CD4-positive, alpha-beta T cell (primary cell): ENCODE results near the gene SPSB2. TPM values are rescaled to one million over a fixed set of nuclear protein-coding genes. Genes with fewer than 3 reads are reported as not detected.
"Not testable (repeated sequence)": the region's sequence is repeated elsewhere in the genome, so short reads cannot be mapped to it uniquely, and the experiment has no call there.

ENCODE experiments used
- ATAC-seq: fragments of 200-7000 bp; cut with Tn5 transposase; one replicate; pipeline ENCODE4 v1.10.0; 2022; ENCODE audit warnings: mild to moderate bottlenecking; ENCODE audit not compliant: poor library complexity
- CTCF ChIA-PET: fragments of 350-600 bp; sonication (Branson Sonifier 250); formaldehyde crosslinking; loops from one replicate; lab custom pipeline; 2021; ENCODE audit warnings: antibody characterized with exemption, inconsistent platforms; lab: Charles Lee
- POLR2A ChIA-PET: fragments of 350-600 bp; sonication (Branson Sonifier 250); formaldehyde crosslinking; loops from one replicate; lab custom pipeline; 2021; ENCODE audit warnings: antibody characterized with exemption, inconsistent platforms; lab: Charles Lee
- DNase-seq, 14 experiments: peaks; one replicate each; pipeline ENCODE4 v3.0.0-alpha.2; 2013 to 2020; ENCODE audit warnings: mixed read lengths in 2 of 14
- H3K27ac ChIP-seq, 2 donors: one replicate each; pipeline versions ENCODE4 v1.5.1 to v1.7.0; 2013; ENCODE audit warnings: low read length in 2 of 2, low read depth in 1 of 2, mild to moderate bottlenecking in 1 of 2
- H3K27me3 ChIP-seq, 2 experiments: 1 replicate in 1 of 2; 2 replicates in 1 of 2; pipeline versions ENCODE4 v1.6.1 to v1.7.0; 2013; ENCODE audit warnings: low read length in 2 of 2, control low read depth in 1 of 2, mild to moderate bottlenecking in 1 of 2, moderate library complexity in 1 of 2; ENCODE audit not compliant: insufficient read depth in 2 of 2, control insufficient read depth in 1 of 2
- H3K36me3 ChIP-seq: one replicate; pipeline ENCODE4 v1.6.1; 2013; ENCODE audit warnings: low read length, control low read depth; ENCODE audit not compliant: insufficient read depth
- H3K4me1 ChIP-seq: one replicate; pipeline ENCODE4 v1.6.1; 2013; ENCODE audit warnings: low read length, control low read depth; ENCODE audit not compliant: insufficient read depth
- H3K4me3 ChIP-seq: one replicate; pipeline ENCODE4 v1.5.1; 2013; ENCODE audit warnings: mild to moderate bottlenecking, low read length, moderate library complexity
- H3K9me3 ChIP-seq, 2 experiments: 1 replicate in 1 of 2; 2 replicates in 1 of 2; pipeline versions ENCODE4 v1.6.1 to v1.7.0; 2013; ENCODE audit warnings: low read length in 2 of 2, mild to moderate bottlenecking in 2 of 2, control low read depth in 1 of 2, moderate library complexity in 1 of 2; ENCODE audit not compliant: control insufficient read depth in 1 of 2, insufficient read depth in 1 of 2
- H3K27ac Mint-ChIP-seq: one replicate; pipeline ENCODE4 v1.8.0; 2020; ENCODE audit warnings: mixed read lengths
- H3K27me3 Mint-ChIP-seq: one replicate; pipeline ENCODE4 v1.8.0; 2021; ENCODE audit warnings: mixed read lengths
- H3K36me3 Mint-ChIP-seq: one replicate; pipeline ENCODE4 v1.8.0; 2021; ENCODE audit warnings: low read depth, mixed read lengths
- H3K4me1 Mint-ChIP-seq: one replicate; pipeline ENCODE4 v1.8.0; 2021; ENCODE audit warnings: low read depth, mixed read lengths
- H3K4me3 Mint-ChIP-seq: one replicate; pipeline ENCODE4 v1.8.0; 2020; ENCODE audit warnings: mild to moderate bottlenecking, mixed read lengths
- H3K9me3 Mint-ChIP-seq: one replicate; pipeline ENCODE4 v1.8.0; 2020; ENCODE audit warnings: mixed read lengths
- intact Hi-C, 2 experiments: fragments of 100-400 bp; cut with DNase I in 1 of 2; cut with micrococcal nuclease in 1 of 2; formaldehyde crosslinking; loops; one replicate each; pipeline versions ENCODE4 v1.15.1 to v1.9.0; 2023 to 2025; cut with DNase I, micrococcal nuclease
- total RNA-seq, 174 experiments: library from RNA in 2 of 174; stranded (reverse) in 2 of 174; gene quantifications; one replicate each; pipeline ENCODE4 v1.2.3 and lab custom pipeline; 2021 to 2026
- TF ChIP-seq, protein P1 (sequence below): fragments of 200-600 bp; IDR thresholded peaks from one replicate; pipeline ENCODE4 v1.8.0; 2022; ENCODE audit warnings: antibody characterized with exemption, mild to moderate bottlenecking

SPSB2 gene
- total RNA-seq, 2 experiments from 2014 or later = 3.2 to 3.3 TPM

DNA sequence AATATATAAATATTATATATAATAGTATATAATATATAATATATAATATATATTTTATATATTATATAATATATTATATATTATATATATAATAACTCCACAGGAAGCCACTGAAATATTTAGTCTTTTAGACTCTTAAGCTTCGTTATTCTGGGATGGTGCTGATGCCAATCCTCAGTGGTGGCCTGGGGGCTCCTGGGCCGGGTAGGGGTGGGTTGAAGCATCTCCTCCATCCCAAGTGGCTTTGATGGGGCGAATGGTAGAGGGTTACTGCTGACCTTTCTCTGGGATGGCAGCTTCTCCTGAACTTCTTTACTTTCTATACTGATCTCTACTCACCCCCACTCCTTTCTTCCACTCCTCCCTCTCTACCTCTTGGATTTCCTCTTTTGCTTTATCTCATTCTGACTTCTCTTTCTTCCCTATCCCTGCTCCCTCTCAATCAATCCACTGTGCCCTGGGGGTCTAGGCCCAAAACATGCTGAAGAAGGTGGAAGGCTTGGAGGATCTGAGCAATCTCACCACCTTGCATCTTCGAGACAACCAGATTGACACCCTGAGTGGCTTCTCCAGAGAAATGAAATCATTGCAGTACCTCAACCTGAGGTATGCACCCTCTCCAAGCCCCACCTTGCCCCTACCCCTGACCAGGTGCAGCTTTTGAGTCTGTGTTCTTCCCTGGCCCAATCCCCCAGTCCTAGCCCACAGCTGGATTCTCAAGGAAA lies 36.5 kb upstream of the SPSB2 start:
- H3K9me3 ChIP-seq = no peaks in the 10 kb centered on the region
- H3K4me3 ChIP-seq = no peak overlapping the region
- H3K27me3 ChIP-seq = no peaks in the 10 kb centered on the region
- DNase-seq (no peak), ATAC-seq (no peak)
- H3K27ac Mint-ChIP-seq = no peak overlapping the region
- H3K36me3 ChIP-seq = no peaks in the 10 kb centered on the region
- H3K4me3 Mint-ChIP-seq = no peak overlapping the region
- peaks cover 26% of the 10 kb centered on the region for H3K4me1 ChIP-seq
- H3K9me3 Mint-ChIP-seq = no peaks in the 10 kb centered on the region
- CTCF ChIA-PET = interaction anchor here (0.5 to 3.1 kb wide), 5 partner anchors 18 to 228 kb away, joined by 3 to 30 read pairs (median 4); no protein-coding TSS in a partner anchor
- no peaks in the 10 kb centered on the region for H3K27me3 Mint-ChIP-seq
- POLR2A ChIA-PET = interaction anchor here (0.5 to 3.7 kb wide), 7 partner anchors 18 to 115 kb away, joined by 3 to 19 read pairs (median 8); partner anchors contain the start of genes C12orf57, RNU7-1, SPSB2 and USP5
- TF ChIP-seq, protein P1, sequence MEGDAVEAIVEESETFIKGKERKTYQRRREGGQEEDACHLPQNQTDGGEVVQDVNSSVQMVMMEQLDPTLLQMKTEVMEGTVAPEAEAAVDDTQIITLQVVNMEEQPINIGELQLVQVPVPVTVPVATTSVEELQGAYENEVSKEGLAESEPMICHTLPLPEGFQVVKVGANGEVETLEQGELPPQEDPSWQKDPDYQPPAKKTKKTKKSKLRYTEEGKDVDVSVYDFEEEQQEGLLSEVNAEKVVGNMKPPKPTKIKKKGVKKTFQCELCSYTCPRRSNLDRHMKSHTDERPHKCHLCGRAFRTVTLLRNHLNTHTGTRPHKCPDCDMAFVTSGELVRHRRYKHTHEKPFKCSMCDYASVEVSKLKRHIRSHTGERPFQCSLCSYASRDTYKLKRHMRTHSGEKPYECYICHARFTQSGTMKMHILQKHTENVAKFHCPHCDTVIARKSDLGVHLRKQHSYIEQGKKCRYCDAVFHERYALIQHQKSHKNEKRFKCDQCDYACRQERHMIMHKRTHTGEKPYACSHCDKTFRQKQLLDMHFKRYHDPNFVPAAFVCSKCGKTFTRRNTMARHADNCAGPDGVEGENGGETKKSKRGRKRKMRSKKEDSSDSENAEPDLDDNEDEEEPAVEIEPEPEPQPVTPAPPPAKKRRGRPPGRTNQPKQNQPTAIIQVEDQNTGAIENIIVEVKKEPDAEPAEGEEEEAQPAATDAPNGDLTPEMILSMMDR = no peak
- no peak overlapping the region for H3K27ac ChIP-seq
- intact Hi-C loops = loop anchor here (5.0 to 10.0 kb wide), 2 partner anchors 37 to 285 kb away; partner anchors contain the start of gene SPSB2 (in 1 of the 2)
- peaks cover 8% of the 10 kb centered on the region for H3K36me3 Mint-ChIP-seq
- peaks cover 19% of the 10 kb centered on the region for H3K4me1 Mint-ChIP-seq

DNA sequence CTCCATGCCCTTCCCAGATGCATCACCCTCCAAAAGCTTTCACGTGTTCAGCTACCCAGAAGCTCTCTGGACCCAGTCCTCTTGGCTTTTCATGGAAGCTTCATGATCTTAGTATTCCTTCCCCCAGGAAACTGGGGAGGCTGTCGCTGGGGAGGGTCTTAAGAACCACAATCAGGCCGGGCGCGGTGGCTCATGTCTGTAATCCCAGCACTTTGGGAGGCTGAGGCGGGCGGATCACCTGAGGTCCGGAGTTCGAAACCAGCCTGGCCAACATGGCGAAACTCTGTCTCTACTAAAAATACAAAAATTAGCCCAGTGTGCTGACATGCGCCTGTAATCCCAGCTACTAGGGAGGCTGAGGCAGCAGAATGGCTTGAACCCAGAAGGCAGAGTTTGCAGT lies 35.0 kb upstream of the SPSB2 start:
- not testable (repeated sequence) for H3K27me3 ChIP-seq, H3K4me3 ChIP-seq, H3K36me3 Mint-ChIP-seq, H3K4me3 Mint-ChIP-seq, ATAC-seq, H3K27ac Mint-ChIP-seq, H3K36me3 ChIP-seq, H3K4me1 Mint-ChIP-seq, H3K27me3 Mint-ChIP-seq, H3K27ac ChIP-seq, DNase-seq, H3K9me3 ChIP-seq, H3K9me3 Mint-ChIP-seq
- peaks cover 22% of the 10 kb centered on the region for H3K4me1 ChIP-seq
- intact Hi-C loops = loop anchor here in 1 of 2 experiments (10.0 kb wide), 1 partner anchor 287 kb away; no protein-coding TSS in a partner anchor
- ChIA-PET POLR2A (interaction anchor here (0.8 to 3.7 kb wide), 6 partner anchors 17 to 219 kb away, joined by 3 to 19 read pairs (median 11); partner anchors contain the start of genes C12orf57, RNU7-1, SPSB2 and USP5), CTCF (interaction anchor here (0.7 to 5.6 kb wide), 7 partner anchors 16 to 228 kb away, joined by 3 to 43 read pairs (median 4); partner anchors contain the start of genes C1RL, MLF2 and SPSB2)

DNA sequence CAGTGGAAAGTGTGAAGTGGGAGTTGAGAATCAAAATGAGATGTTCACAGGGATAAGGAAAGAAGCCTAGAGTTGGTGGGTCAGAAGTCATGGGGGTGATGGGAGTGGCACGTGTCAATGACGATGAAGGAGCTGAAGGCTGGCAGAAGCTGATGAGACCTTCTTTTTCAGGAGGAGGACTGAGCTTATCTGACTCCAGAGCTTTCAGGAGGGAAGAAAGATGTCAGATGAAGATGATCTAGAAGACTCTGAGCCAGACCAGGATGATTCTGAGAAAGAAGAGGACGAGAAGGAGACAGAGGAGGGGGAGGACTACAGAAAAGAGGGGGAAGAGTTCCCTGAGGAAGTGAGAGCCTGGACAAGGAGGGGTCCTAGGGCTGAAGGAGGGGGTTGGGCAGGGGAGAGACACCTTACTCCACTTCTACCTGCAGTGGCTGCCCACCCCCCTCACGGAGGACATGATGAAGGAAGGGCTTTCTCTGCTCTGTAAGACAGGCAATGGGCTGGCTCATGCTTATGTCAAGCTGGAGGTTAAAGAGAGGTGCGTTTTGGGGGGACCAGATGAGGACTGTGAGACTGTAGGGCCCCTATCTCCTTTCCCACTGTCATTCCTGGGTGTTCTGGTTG lies 32.4 kb upstream of the SPSB2 start:
- Histone ChIP-seq H3K4me3 (peak overlapping the region; percentile 60), H3K4me1 (peaks cover 19% of the 10 kb centered on the region), H3K9me3 (no peaks in the 10 kb centered on the region), H3K36me3 (no peaks in the 10 kb centered on the region), H3K27me3 (no peaks in the 10 kb centered on the region), H3K27ac (peak overlapping the region; percentile 81 to 94)
- Mint-ChIP-seq H3K27me3 (no peaks in the 10 kb centered on the region), H3K27ac (no peak overlapping the region), H3K36me3 (peaks cover 4% of the 10 kb centered on the region), H3K4me3 (no peak overlapping the region), H3K9me3 (no peaks in the 10 kb centered on the region), H3K4me1 (no peaks in the 10 kb centered on the region)
- TF ChIP-seq, protein P1 = no peak
- no peak for ATAC-seq
- CTCF ChIA-PET = interaction anchor here (1.1 to 5.6 kb wide), 8 partner anchors 14 to 56 kb away, joined by 3 to 43 read pairs (median 6); partner anchors contain the start of gene SPSB2
- POLR2A ChIA-PET = interaction anchor here (0.8 to 3.0 kb wide), 6 partner anchors 8 to 46 kb away, joined by 3 to 15 read pairs (median 13); partner anchors contain the start of genes C12orf57, ENO2, PTPN6 and RNU7-1
- DNase-seq = no peak
- intact Hi-C loops = loop anchor here (2.0 to 10.0 kb wide), 2 partner anchors 15 to 289 kb away; no protein-coding TSS in a partner anchor
